Ovary (tissue), 9 donors: ENCODE results near the gene NHP2. TPM values are rescaled to one million over a fixed set of nuclear protein-coding genes. Genes with fewer than 3 reads are reported as not detected.

Experiments used
- DNase-seq, 5 donors: peaks; one replicate each; pipeline ENCODE4 v3.0.0-alpha.2; 2019 to 2020
- H3K27ac ChIP-seq, 2 donors: fragments of 200-600 bp; one replicate each; pipeline versions ENCODE4 v1.5.1 to v1.8.0; 2019 to 2022
- H3K27me3 ChIP-seq: fragments of 200-600 bp; one replicate; pipeline ENCODE4 v1.8.0; 2022
- H3K36me3 ChIP-seq: fragments of 200-600 bp; sonication (generic); one replicate; pipeline ENCODE4 v1.5.1; 2019
- H3K4me1 ChIP-seq: one replicate; pipeline ENCODE4 v1.8.1; 2013; ENCODE audit warnings: mild to moderate bottlenecking, moderate library complexity; ENCODE audit not compliant: insufficient read depth
- H3K4me3 ChIP-seq: fragments of 200-600 bp; sonication (generic); one replicate; pipeline ENCODE4 v1.5.1; 2017
- H3K9me3 ChIP-seq, 2 donors: fragments of 200-600 bp in 1 of 2; sonication (generic) in 1 of 2; one replicate each; pipeline versions ENCODE4 v1.5.1 to v1.8.1; 2013 to 2019; ENCODE audit warnings: mild to moderate bottlenecking in 1 of 2, moderate library complexity in 1 of 2
- EP300 ChIP-seq: sonication (generic); formaldehyde crosslinking; IDR thresholded peaks from one replicate; pipeline ENCODE4 v1.6.1; 2017; ENCODE audit warnings: antibody characterized with exemption
- POLR2A ChIP-seq: fragments of 450-650 bp; IDR thresholded peaks from one replicate; pipeline ENCODE4 v1.6.1; 2017; ENCODE audit warnings: antibody characterized with exemption, mild to moderate bottlenecking, moderate library complexity
- WGBS, 3 donors: extraction: QIAGEN DNeasy Blood & Tissue Kit in 1 of 3; methylation state at CpG; one replicate each; pipeline versions ENCODE4 v1.1.5 to v1.1.7; 2013 to 2017; 5-methylcytosine and 5-hydroxymethylcytosine counted together
- intact Hi-C, 4 donors: fragments of 100-400 bp; cut with DNase I; formaldehyde crosslinking; loops; one replicate each; pipeline versions ENCODE4 v1.11.0 to v1.15.1; 2022 to 2023
- polyA plus RNA-seq, 2 donors: library from polyadenylated mRNA; stranded (reverse); fragments of 200-250 nt in 1 of 2; fragments of 350-450 nt in 1 of 2; fragmentation: Illumina TruSeq in 1 of 2; extraction: RNeasy Lipid Tissue Mini Kit (QIAGEN cat#74804) in 1 of 2; gene quantifications; one replicate each; pipeline ENCODE4 v1.2.3, GENCODE V29; 2013 to 2014
- total RNA-seq, 7 donors: library from RNA; depleted of rRNA in 2 of 7; stranded (reverse); fragments of >200 nt in 2 of 7; fragmentation: NEBNext Ultra II Directional in 3 of 7; extraction: Animal tissue kit (Norgen Biotek cat#: 25700) in 3 of 7; gene quantifications; one replicate each; pipeline versions ENCODE4 v1.1.0 to v1.2.4, GENCODE V29; 2016 to 2023
- TF ChIP-seq, protein P1 (sequence below), 3 donors: fragments of 450-650 bp in 2 of 3; fragments of 200-600 bp in 1 of 3; IDR thresholded peaks; one replicate each; pipeline versions ENCODE4 v1.5.1 to v1.8.0; 2016 to 2022; ENCODE audit warnings: antibody characterized with exemption in 3 of 3, mild to moderate bottlenecking in 1 of 3
- donor health status: DM: no; HTN: no; CAD: no; lungs with moderate emphysema.
- donor health status: DM: no; HTN: no; CAD: no.
- donor health status: Bipolar disorder and iron deficiency.
- donor health status: DM: yes; HTN: yes; CAD: no.
- donor health status: DM: no; HTN: no; CAD: no.
- donor health status: DM: yes; HTN: yes; CAD: no.

Gene NHP2
- total and polyA plus RNA-seq, 9 donors, result 50.1 to 174 (median 115) TPM

DNA sequence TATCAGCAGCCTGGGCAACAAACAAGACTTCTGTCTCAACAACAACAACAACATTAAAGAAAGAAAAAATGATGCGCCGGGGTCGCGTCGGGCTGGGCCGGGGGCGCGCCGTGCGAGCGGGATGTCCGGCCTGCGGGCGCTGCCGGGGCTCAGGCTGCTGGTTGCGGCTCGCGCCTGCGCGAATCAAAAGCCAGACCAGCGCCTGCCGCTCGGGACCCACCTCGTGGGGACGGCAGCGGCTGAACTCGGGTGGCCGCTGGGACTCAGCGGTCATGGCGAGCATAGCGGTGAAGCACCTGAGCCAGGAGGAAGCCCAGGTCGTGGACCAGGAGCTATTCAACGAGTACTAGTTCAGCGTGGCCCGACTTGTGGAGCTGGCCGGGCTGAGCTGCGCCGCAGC lies 11.9 kb upstream of the NHP2 start:
- WGBS, 3 donors, result 27 to 53% (median 42%) methylated on average over 31 to 38 of the region's 38 CpGs
- no peak overlapping the region for H3K27ac ChIP-seq
- no peaks in the 10 kb centered on the region for H3K36me3 ChIP-seq
- no peaks in the 10 kb centered on the region for H3K9me3 ChIP-seq
- TF ChIP-seq POLR2A (no peak), EP300 (no peak)
- TF ChIP-seq, protein P1, sequence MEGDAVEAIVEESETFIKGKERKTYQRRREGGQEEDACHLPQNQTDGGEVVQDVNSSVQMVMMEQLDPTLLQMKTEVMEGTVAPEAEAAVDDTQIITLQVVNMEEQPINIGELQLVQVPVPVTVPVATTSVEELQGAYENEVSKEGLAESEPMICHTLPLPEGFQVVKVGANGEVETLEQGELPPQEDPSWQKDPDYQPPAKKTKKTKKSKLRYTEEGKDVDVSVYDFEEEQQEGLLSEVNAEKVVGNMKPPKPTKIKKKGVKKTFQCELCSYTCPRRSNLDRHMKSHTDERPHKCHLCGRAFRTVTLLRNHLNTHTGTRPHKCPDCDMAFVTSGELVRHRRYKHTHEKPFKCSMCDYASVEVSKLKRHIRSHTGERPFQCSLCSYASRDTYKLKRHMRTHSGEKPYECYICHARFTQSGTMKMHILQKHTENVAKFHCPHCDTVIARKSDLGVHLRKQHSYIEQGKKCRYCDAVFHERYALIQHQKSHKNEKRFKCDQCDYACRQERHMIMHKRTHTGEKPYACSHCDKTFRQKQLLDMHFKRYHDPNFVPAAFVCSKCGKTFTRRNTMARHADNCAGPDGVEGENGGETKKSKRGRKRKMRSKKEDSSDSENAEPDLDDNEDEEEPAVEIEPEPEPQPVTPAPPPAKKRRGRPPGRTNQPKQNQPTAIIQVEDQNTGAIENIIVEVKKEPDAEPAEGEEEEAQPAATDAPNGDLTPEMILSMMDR (IDR thresholded peaks at IDR 0.05), result no peak
- DNase-seq, result no peak
- H3K27me3 ChIP-seq, result no peaks in the 10 kb centered on the region
- H3K4me3 ChIP-seq, result no peak overlapping the region
- intact Hi-C loops, result loop anchor here in 2 of 4 donors (2.0 to 10.0 kb wide), 3 partner anchors 88 to 561 kb away; partner anchors contain the start of gene B4GALT7 (in 1 of the 2)
- H3K4me1 ChIP-seq, result peaks cover 2% of the 10 kb centered on the region

DNA sequence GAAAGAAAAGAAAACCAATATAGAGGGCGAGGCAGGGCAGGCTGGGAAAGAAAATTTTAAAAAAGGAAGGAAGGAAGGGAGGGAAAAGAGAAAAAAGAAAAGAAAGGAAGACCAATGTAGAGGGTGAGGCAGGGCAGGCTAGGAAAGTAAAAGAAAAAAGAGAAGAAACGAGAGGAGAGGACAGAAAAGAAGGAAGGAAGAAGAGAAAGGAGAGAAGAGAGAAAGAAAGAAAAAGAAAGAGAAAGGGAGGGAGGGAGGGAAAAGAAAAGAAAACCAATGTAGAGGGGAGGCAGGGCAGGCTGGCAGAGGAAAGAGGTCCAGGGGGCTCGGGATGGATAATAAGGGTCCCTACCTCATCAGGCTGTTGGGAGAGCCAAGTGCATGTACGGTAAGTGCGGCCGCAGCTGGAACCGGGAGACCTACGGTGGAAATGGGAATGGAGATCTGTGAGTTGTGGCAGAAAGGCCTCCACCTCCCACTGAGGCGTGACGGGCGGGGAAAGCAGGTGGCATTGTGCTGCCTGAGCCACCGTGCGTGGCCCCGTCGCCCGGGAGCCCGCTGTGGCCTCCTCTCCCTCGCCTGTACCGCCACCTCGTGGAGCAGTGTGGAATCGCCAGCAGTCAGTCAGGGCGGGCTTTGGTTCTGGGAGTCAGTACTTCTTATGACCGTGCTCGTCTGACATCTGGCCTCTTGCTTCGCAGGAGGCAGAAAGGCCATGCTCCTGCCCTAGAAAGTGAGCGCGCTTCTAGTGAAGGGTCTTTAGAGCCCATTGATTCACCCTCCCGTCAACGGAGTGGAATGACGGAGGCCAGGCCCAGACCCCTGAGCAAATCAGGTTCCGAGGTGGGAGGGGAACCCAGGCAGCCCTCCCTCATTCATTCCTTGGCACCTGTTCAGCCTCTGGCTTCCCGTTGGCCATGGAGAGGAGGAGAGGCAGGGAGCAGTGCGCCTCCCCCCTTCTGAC lies 10.4 kb upstream of the NHP2 start:
- TF ChIP-seq, protein P1 (IDR thresholded peaks at IDR 0.05), result peak; percentile 92 to 93 (median 92)
- no peak for TF ChIP-seq POLR2A
- Histone ChIP-seq H3K4me1 (peaks cover 2% of the 10 kb centered on the region), H3K27ac (no peak overlapping the region), H3K9me3 (no peaks in the 10 kb centered on the region), H3K36me3 (no peaks in the 10 kb centered on the region), H3K4me3 (no peak overlapping the region), H3K27me3 (no peaks in the 10 kb centered on the region)
- peak; percentile 70 to 89 (median 85) for DNase-seq
- intact Hi-C loops, result loop anchor here in 3 of 4 donors (2.0 to 10.0 kb wide), 3 partner anchors 87 to 559 kb away; partner anchors contain the start of gene B4GALT7 (in 1 of the 3)
- WGBS, 3 donors, result 5% methylated on average over 33 of the region's 33 CpGs

DNA sequence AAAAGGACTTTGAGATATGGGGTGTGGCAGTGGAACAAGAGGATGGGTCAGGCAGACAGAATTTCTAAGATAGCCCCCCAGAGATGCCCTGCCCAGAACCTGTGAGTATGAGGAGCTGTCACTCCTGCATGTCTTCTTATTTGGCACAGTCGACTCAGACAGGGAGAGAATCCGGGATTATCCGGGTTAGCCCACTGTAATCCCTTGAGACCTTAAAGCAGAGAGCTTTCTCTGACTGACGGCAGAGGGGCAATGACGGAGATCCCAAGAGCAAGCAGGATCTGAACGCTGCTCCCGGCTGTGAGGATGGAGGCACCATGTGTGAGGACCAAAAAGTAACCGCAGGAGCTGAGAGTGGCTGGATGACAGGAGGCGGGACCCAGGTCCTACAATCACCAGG lies 8.8 kb upstream of the NHP2 start:
- intact Hi-C loops, result loop anchor here in 3 of 4 donors (5.0 to 10.0 kb wide), 2 partner anchors 85 to 558 kb away; partner anchors contain the start of gene B4GALT7 (in 1 of the 3)
- no peak for DNase-seq
- Histone ChIP-seq H3K4me3 (no peak overlapping the region), H3K27me3 (no peaks in the 10 kb centered on the region), H3K36me3 (no peaks in the 10 kb centered on the region), H3K27ac (no peak overlapping the region), H3K9me3 (no peaks in the 10 kb centered on the region), H3K4me1 (peaks cover 2% of the 10 kb centered on the region)
- WGBS, 3 donors, result 79 to 82% (median 79%) methylated on average over 9 of the region's 9 CpGs
- no peak for TF ChIP-seq POLR2A

DNA sequence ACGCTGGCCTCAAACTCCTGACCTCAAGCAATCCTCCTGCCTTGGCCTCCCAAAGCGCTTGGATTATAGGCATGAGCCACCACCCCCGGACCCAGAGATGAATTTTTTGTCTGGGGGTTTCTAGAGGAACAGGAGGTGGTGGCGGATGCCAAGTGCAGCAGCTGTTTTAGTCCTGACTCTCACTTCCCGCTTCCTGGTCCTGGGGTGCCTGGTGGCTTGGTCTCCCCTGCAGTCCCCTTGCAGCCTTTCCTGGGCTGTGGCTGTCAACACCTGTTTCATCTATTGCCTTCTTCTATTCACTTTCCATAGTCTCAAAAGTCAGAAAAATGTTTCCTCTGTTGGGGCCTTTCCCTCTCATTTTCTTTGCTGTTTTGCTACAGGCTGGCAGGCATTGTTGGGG lies 6.5 kb upstream of the NHP2 start:
- Histone ChIP-seq H3K9me3 (no peaks in the 10 kb centered on the region), H3K27me3 (no peaks in the 10 kb centered on the region), H3K36me3 (no peaks in the 10 kb centered on the region), H3K4me3 (no peak overlapping the region), H3K4me1 (peaks cover 2% of the 10 kb centered on the region), H3K27ac (no peak overlapping the region)
- no peak for DNase-seq
- TF ChIP-seq EP300, result no peak
- no peak for TF ChIP-seq POLR2A
- TF ChIP-seq, protein P1 (IDR thresholded peaks at IDR 0.05), result no peak
- intact Hi-C loops, result loop anchor here in 3 of 4 donors (5.0 to 10.0 kb wide), 2 partner anchors 83 to 555 kb away; partner anchors contain the start of gene B4GALT7 (in 1 of the 3)
- WGBS, 3 donors, result 83 to 90% (median 86%) methylated on average over 5 of the region's 5 CpGs

DNA sequence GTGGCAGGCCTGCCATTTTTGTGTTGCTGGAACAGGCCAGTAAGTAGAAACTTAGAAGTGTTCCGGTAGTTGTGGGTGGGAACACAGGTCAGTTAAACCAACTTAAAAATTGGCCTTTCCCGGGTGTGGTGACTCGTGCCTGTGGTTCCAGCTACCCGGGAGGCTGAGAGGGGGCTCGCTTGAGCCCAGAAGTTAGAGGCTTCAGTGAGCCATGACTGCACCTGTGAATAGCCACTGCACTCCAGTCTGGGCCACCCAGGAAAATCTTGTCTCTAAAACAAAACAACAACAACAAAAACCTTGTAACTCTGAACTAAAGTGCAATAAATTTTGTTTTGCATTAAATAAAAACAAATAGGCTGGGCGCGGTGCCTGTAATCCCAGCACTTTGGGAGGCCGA lies 1.4 kb upstream of the NHP2 start:
- H3K9me3 ChIP-seq, result no peaks in the 10 kb centered on the region
- intact Hi-C loops, result no loop called here
- no peak overlapping the region for H3K4me3 ChIP-seq
- H3K4me1 ChIP-seq, result peaks cover 8% of the 10 kb centered on the region
- no peak for DNase-seq
- H3K27ac ChIP-seq, result no peak overlapping the region
- TF ChIP-seq POLR2A (no peak), EP300 (no peak)
- TF ChIP-seq, protein P1 (IDR thresholded peaks at IDR 0.05), result no peak
- H3K36me3 ChIP-seq, result no peaks in the 10 kb centered on the region
- WGBS, 3 donors, result 61 to 72% (median 65%) methylated on average over 8 of the region's 8 CpGs
- no peaks in the 10 kb centered on the region for H3K27me3 ChIP-seq
